Measurements from ENCODE around the gene FASLG.

The FASLG gene

GRCh38 chr1:172641492-172641891 lies 17.4 kb upstream of the FASLG start:
- H3K4me3 ChIP-seq (ENCODE audit: insufficient read depth, low read depth, low read length): no peak overlapping the region
- no peaks in the 10 kb centered on the region for H3K9me3 ChIP-seq (ENCODE audit: control insufficient read depth, low read length)
- no peak overlapping the region for H3K27ac ChIP-seq (ENCODE audit: insufficient read depth, low read depth, low read length, poor library complexity, severe bottlenecking)
- H3K4me1 ChIP-seq (ENCODE audit: control insufficient read depth, insufficient read depth, low read length): no peaks in the 10 kb centered on the region
- no peaks in the 10 kb centered on the region for H3K36me3 ChIP-seq (ENCODE audit: control insufficient read depth, insufficient read depth, low read length)
- 74 to 77% methylated on average over 5 of the region's 5 CpGs for WGBS, 2 experiments
- no peaks in the 10 kb centered on the region for H3K27me3 ChIP-seq (ENCODE audit: control insufficient read depth, insufficient read depth, low read length, poor library complexity, severe bottlenecking)

- Histone ChIP-seq H3K27ac (ENCODE audit: insufficient read depth, low read depth, low read length, poor library complexity, severe bottlenecking) (no peak overlapping the region), H3K4me1 (ENCODE audit: control insufficient read depth, insufficient read depth, low read length) (no peaks in the 10 kb centered on the region), H3K9me3 (ENCODE audit: control insufficient read depth, low read length) (no peaks in the 10 kb centered on the region), H3K27me3 (ENCODE audit: control insufficient read depth, insufficient read depth, low read length, poor library complexity, severe bottlenecking) (no peaks in the 10 kb centered on the region), H3K36me3 (ENCODE audit: control insufficient read depth, insufficient read depth, low read length) (no peaks in the 10 kb centered on the region), H3K4me3 (ENCODE audit: insufficient read depth, low read depth, low read length) (no peak overlapping the region)
- WGBS, 2 experiments: 93 to 94% methylated on average over 6 of the region's 6 CpGs
Measured at GRCh38 chr1:172642970-172643369, 15.9 kb upstream of the FASLG start.

- no peak overlapping the region for H3K4me3 ChIP-seq (ENCODE audit: insufficient read depth, low read depth, low read length)
- 65 to 100% methylated on average over 1 of the region's 1 CpG for WGBS, 2 experiments
- no peaks in the 10 kb centered on the region for H3K27me3 ChIP-seq (ENCODE audit: control insufficient read depth, insufficient read depth, low read length, poor library complexity, severe bottlenecking)
- no peaks in the 10 kb centered on the region for H3K9me3 ChIP-seq (ENCODE audit: control insufficient read depth, low read length)
- no peaks in the 10 kb centered on the region for H3K4me1 ChIP-seq (ENCODE audit: control insufficient read depth, insufficient read depth, low read length)
- no peaks in the 10 kb centered on the region for H3K36me3 ChIP-seq (ENCODE audit: control insufficient read depth, insufficient read depth, low read length)
- no peak overlapping the region for H3K27ac ChIP-seq (ENCODE audit: insufficient read depth, low read depth, low read length, poor library complexity, severe bottlenecking)
Measured at GRCh38 chr1:172646653-172647052, 12.2 kb upstream of the FASLG start.

GRCh38 chr1:172647110-172647564 lies 11.8 kb upstream of the FASLG start:
- Histone ChIP-seq H3K4me1 (ENCODE audit: control insufficient read depth, insufficient read depth, low read length) (no peaks in the 10 kb centered on the region), H3K9me3 (ENCODE audit: control insufficient read depth, low read length) (no peaks in the 10 kb centered on the region), H3K4me3 (ENCODE audit: insufficient read depth, low read depth, low read length) (no peak overlapping the region), H3K36me3 (ENCODE audit: control insufficient read depth, insufficient read depth, low read length) (no peaks in the 10 kb centered on the region), H3K27me3 (ENCODE audit: control insufficient read depth, insufficient read depth, low read length, poor library complexity, severe bottlenecking) (no peaks in the 10 kb centered on the region), H3K27ac (ENCODE audit: insufficient read depth, low read depth, low read length, poor library complexity, severe bottlenecking) (no peak overlapping the region)
- WGBS, 2 experiments: 88 to 92% methylated on average over 8 of the region's 8 CpGs

GRCh38 chr1:172647987-172648386 lies 10.9 kb upstream of the FASLG start:
- no peak overlapping the region for H3K27ac ChIP-seq (ENCODE audit: insufficient read depth, low read depth, low read length, poor library complexity, severe bottlenecking)
- no peaks in the 10 kb centered on the region for H3K4me1 ChIP-seq (ENCODE audit: control insufficient read depth, insufficient read depth, low read length)
- H3K9me3 ChIP-seq (ENCODE audit: control insufficient read depth, low read length): no peaks in the 10 kb centered on the region
- H3K27me3 ChIP-seq (ENCODE audit: control insufficient read depth, insufficient read depth, low read length, poor library complexity, severe bottlenecking): no peaks in the 10 kb centered on the region
- 92 to 95% methylated on average over 4 of the region's 4 CpGs for WGBS, 2 experiments
- H3K36me3 ChIP-seq (ENCODE audit: control insufficient read depth, insufficient read depth, low read length): no peaks in the 10 kb centered on the region
- no peak overlapping the region for H3K4me3 ChIP-seq (ENCODE audit: insufficient read depth, low read depth, low read length)

DNA sequence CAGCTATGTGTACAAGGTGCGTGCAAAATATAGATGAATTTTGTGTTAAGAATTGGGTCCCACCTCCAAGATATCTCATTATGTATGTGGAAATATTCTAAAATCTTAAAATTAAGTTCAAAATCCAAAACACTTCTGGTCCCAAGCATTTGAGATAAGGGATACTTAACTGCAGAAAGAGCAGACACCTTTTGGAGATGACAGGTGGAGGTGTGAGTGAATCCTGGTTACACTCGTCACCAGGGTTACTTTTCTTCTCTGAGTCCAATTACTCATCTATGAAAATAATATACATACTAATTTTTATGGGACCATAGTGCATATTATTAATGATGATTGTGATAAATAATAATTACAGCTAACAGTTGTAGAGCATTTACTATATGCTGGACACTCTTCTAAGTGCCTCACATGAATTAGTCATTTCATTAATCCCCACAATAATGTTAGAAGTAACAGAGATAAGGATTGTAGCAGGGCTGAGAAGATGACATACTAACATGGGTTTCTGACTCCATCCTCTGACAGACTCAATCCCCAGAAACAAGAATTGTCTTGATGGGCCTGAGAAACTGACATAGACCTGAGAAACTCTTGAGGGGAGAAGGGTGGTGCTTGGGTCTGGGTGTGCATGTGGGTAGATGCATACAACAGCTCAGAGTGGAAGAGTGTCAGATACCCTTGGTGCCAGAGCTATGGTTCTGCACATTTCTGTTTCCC lies 8.3 kb upstream of the FASLG start:
- Histone ChIP-seq H3K36me3 (ENCODE audit: control insufficient read depth, insufficient read depth, low read length) (no peaks in the 10 kb centered on the region), H3K4me1 (ENCODE audit: control insufficient read depth, insufficient read depth, low read length) (no peaks in the 10 kb centered on the region), H3K9me3 (ENCODE audit: control insufficient read depth, low read length) (no peaks in the 10 kb centered on the region), H3K4me3 (ENCODE audit: insufficient read depth, low read depth, low read length) (no peak overlapping the region), H3K27me3 (ENCODE audit: control insufficient read depth, insufficient read depth, low read length, poor library complexity, severe bottlenecking) (no peaks in the 10 kb centered on the region), H3K27ac (ENCODE audit: insufficient read depth, low read depth, low read length, poor library complexity, severe bottlenecking) (no peak overlapping the region)
- WGBS, 2 experiments: 100% methylated on average over 1 of the region's 2 CpGs; no CpG with 5 or more reads in 1 of the 2 experiments

DNA sequence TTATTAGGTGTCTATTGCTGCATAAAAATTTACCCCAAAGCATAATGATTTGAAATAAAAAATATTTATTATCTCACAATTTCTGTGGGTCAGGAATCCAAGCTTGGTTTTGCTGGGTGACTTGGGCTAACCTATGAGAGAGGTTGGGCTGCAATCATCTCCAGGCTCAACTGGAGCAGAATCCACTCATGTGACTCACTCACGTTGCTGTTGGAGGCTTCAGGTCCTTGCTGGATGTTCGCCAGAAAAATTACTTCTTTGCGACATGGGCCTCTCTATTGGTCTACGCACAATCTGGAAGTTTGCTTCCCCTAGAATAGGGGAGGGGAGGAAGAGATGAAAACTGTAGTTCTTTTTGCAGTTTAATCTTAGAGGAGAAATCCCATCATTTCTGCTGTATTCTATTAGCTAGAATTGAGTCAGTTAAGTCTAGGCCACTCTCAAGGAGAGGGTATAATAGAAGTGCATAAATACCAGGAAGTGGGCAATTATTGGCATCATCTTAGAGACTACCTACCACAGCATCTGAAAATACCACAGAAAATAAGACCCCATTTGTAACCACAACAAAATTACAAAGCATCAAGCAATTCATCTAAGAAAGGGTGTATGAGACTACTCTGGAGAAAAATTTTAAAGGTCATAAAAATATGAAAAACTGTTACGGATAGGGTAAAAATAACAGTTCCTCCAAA lies 5.7 kb upstream of the FASLG start:
- WGBS, 2 experiments: 84 to 87% methylated on average over 4 of the region's 5 CpGs
- no peaks in the 10 kb centered on the region for H3K4me1 ChIP-seq (ENCODE audit: control insufficient read depth, insufficient read depth, low read length)
- H3K36me3 ChIP-seq (ENCODE audit: control insufficient read depth, insufficient read depth, low read length): no peaks in the 10 kb centered on the region
- no peaks in the 10 kb centered on the region for H3K9me3 ChIP-seq (ENCODE audit: control insufficient read depth, low read length)
- no peak overlapping the region for H3K27ac ChIP-seq (ENCODE audit: insufficient read depth, low read depth, low read length, poor library complexity, severe bottlenecking)
- no peaks in the 10 kb centered on the region for H3K27me3 ChIP-seq (ENCODE audit: control insufficient read depth, insufficient read depth, low read length, poor library complexity, severe bottlenecking)
- no peak overlapping the region for H3K4me3 ChIP-seq (ENCODE audit: insufficient read depth, low read depth, low read length)

- H3K9me3 ChIP-seq (ENCODE audit: control insufficient read depth, low read length): no peaks in the 10 kb centered on the region
- no peak overlapping the region for H3K4me3 ChIP-seq (ENCODE audit: insufficient read depth, low read depth, low read length)
- no peaks in the 10 kb centered on the region for H3K36me3 ChIP-seq (ENCODE audit: control insufficient read depth, insufficient read depth, low read length)
- H3K27ac ChIP-seq (ENCODE audit: insufficient read depth, low read depth, low read length, poor library complexity, severe bottlenecking): no peak overlapping the region
- H3K27me3 ChIP-seq (ENCODE audit: control insufficient read depth, insufficient read depth, low read length, poor library complexity, severe bottlenecking): no peaks in the 10 kb centered on the region
- 77 to 85% methylated on average over 1 to 2 of the region's 2 CpGs for WGBS, 2 experiments
- H3K4me1 ChIP-seq (ENCODE audit: control insufficient read depth, insufficient read depth, low read length): no peaks in the 10 kb centered on the region
Measured at GRCh38 chr1:172654535-172654934, 4.4 kb upstream of the FASLG start.

DNA sequence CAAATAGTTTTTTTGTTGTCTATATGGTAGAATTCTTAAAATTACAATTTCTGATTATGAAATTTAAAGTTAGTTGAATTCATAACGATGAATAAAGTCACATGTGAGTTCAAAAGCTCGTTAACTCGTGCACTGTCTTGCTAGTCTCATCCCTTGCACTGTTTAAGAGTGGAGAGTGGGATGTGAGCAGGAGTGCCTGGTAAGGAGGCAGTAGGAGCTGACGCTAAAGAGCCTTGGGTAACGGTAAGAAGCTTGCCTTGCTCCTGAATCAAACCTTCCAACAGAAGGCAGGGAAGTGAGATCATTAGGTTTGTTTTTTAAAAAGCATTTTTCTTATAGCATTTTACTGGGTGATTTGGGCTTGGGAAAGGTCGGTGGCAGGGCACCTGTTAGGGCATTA lies 2.3 kb upstream of the FASLG start:
- Histone ChIP-seq H3K4me3 (ENCODE audit: insufficient read depth, low read depth, low read length) (no peak overlapping the region), H3K9me3 (ENCODE audit: control insufficient read depth, low read length) (no peaks in the 10 kb centered on the region), H3K36me3 (ENCODE audit: control insufficient read depth, insufficient read depth, low read length) (no peaks in the 10 kb centered on the region), H3K4me1 (ENCODE audit: control insufficient read depth, insufficient read depth, low read length) (no peaks in the 10 kb centered on the region), H3K27ac (ENCODE audit: insufficient read depth, low read depth, low read length, poor library complexity, severe bottlenecking) (no peak overlapping the region), H3K27me3 (ENCODE audit: control insufficient read depth, insufficient read depth, low read length, poor library complexity, severe bottlenecking) (no peaks in the 10 kb centered on the region)
- 90 to 95% methylated on average over 6 of the region's 6 CpGs for WGBS, 2 experiments

DNA sequence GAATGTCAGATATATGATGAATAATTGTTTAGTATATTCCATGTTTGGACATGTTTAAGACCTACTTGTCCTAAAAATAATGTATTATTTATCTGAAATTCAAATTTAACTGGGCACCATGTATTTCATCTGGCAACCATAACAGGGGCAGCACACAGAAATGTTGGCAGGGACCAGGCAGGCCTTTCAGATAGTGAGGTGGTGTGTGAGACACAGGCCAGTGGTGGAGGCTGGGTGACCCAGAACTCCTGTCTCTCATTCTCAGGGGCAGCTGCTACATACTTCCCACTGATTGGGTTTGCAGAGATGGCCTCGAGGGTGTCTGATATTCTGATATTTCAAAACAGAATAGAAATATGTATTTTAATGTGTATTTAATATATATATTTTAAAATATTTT lies 1.3 kb upstream of the FASLG start:
- no peaks in the 10 kb centered on the region for H3K36me3 ChIP-seq (ENCODE audit: control insufficient read depth, insufficient read depth, low read length)
- no peaks in the 10 kb centered on the region for H3K9me3 ChIP-seq (ENCODE audit: control insufficient read depth, low read length)
- no peak overlapping the region for H3K27ac ChIP-seq (ENCODE audit: insufficient read depth, low read depth, low read length, poor library complexity, severe bottlenecking)
- no CpG with 5 or more reads among the region's 1 CpG for WGBS, 2 experiments
- no peaks in the 10 kb centered on the region for H3K27me3 ChIP-seq (ENCODE audit: control insufficient read depth, insufficient read depth, low read length, poor library complexity, severe bottlenecking)
- no peak overlapping the region for H3K4me3 ChIP-seq (ENCODE audit: insufficient read depth, low read depth, low read length)
- H3K4me1 ChIP-seq (ENCODE audit: control insufficient read depth, insufficient read depth, low read length): no peaks in the 10 kb centered on the region

All from ectodermal cell (in vitro differentiated cells).